Right atrium auricular region (tissue), 2 donors: ENCODE data around the gene MED27. TPM values are rescaled to one million over a fixed set of nuclear protein-coding genes. Genes with fewer than 3 reads are reported as not detected.

ENCODE experiments used
- DNase-seq: peaks from one replicate; pipeline ENCODE4 v3.0.0-alpha.2; 2019; ENCODE audit warnings: low spot score
- H3K27ac ChIP-seq, 2 donors: fragments of 200-600 bp; sonication (generic); 1 replicate in 1 of 2; 2 replicates in 1 of 2; pipeline ENCODE4 v1.5.1; 2016 to 2019
- H3K27me3 ChIP-seq, 2 donors: fragments of 200-600 bp; sonication (generic); one replicate each; pipeline versions ENCODE4 v1.5.1 to v1.6.0; 2017 to 2019
- H3K36me3 ChIP-seq: fragments of 200-600 bp; sonication (generic); one replicate; pipeline ENCODE4 v1.5.1; 2016
- H3K4me1 ChIP-seq, 2 donors: fragments of 200-600 bp; sonication (generic); one replicate each; pipeline versions ENCODE4 v1.5.1 to v1.6.0; 2017 to 2019
- H3K4me3 ChIP-seq, 2 donors: fragments of 200-600 bp; sonication (generic); 1 replicate in 1 of 2; 2 replicates in 1 of 2; pipeline ENCODE4 v1.5.1; 2017 to 2019; ENCODE audit warnings: mild to moderate bottlenecking in 1 of 2, moderate library complexity in 1 of 2
- H3K9me3 ChIP-seq, 2 donors: fragments of 200-600 bp; sonication (generic); one replicate each; pipeline ENCODE4 v1.5.1; 2019
- total RNA-seq, 2 donors: library from RNA; depleted of rRNA; stranded (reverse); fragments of >200 nt; gene quantifications; one replicate each; pipeline ENCODE4 v1.1.0, GENCODE V29; 2016
- TF ChIP-seq, protein P1 (sequence below), 2 donors: fragments of 200-600 bp; sonication (generic); IDR thresholded peaks; one replicate each; pipeline ENCODE4 v1.5.1; 2019; ENCODE audit warnings: antibody characterized with exemption in 2 of 2

MED27 gene
- total RNA-seq, 2 donors from 2014 or later, result 12.5 to 15.3 TPM

DNA sequence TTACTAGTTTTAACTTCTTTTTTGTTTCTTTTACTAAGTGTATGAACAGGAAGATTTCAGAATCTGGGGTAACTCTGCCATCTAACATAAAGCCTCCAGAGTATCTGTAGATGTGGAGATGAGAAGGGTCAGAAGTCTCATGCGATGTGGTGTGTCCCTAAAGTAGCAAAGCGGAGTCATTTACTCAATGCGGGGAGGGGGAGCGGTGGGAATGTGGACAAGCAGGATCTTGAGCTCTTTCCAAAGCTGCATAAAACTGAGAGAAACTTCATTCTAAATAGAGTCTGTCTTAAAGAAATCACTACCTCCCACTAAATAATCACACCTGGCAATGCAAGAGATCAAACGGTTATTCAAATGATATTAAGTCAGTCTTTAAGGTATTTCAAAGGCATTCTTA lies 92.4 kb downstream of the MED27 start:
- H3K9me3 ChIP-seq, result no peaks in the 10 kb centered on the region
- no peaks in the 10 kb centered on the region for H3K4me1 ChIP-seq
- TF ChIP-seq, protein P1, sequence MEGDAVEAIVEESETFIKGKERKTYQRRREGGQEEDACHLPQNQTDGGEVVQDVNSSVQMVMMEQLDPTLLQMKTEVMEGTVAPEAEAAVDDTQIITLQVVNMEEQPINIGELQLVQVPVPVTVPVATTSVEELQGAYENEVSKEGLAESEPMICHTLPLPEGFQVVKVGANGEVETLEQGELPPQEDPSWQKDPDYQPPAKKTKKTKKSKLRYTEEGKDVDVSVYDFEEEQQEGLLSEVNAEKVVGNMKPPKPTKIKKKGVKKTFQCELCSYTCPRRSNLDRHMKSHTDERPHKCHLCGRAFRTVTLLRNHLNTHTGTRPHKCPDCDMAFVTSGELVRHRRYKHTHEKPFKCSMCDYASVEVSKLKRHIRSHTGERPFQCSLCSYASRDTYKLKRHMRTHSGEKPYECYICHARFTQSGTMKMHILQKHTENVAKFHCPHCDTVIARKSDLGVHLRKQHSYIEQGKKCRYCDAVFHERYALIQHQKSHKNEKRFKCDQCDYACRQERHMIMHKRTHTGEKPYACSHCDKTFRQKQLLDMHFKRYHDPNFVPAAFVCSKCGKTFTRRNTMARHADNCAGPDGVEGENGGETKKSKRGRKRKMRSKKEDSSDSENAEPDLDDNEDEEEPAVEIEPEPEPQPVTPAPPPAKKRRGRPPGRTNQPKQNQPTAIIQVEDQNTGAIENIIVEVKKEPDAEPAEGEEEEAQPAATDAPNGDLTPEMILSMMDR (IDR thresholded peaks at IDR 0.05), result no peak
- H3K36me3 ChIP-seq, result no peaks in the 10 kb centered on the region
- no peak overlapping the region for H3K27ac ChIP-seq
- no peaks in the 10 kb centered on the region for H3K27me3 ChIP-seq
- H3K4me3 ChIP-seq, result no peak overlapping the region
- DNase-seq, result no peak

DNA sequence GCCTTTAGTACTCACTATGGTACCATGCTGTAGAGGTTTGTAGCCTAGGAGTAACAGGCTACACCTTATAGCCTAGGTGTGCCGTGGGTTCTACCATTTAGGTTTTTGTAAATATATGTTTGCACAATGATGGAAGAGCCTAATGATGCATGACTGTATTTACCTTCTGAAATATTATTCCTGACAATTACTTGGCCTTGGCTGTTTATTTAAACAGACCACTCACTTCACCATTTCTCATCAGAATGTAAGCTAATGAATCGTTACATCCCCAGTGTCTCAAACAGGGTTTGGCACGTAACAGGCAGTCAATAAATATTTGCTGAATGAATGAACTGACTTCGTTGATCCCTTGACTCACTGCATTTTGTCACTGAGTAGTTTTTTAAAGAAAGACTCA lies 93.1 kb downstream of the MED27 start:
- DNase-seq, result no peak
- no peaks in the 10 kb centered on the region for H3K27me3 ChIP-seq
- no peaks in the 10 kb centered on the region for H3K9me3 ChIP-seq
- TF ChIP-seq, protein P1 (IDR thresholded peaks at IDR 0.05), result no peak
- no peak overlapping the region for H3K27ac ChIP-seq
- H3K4me1 ChIP-seq, result peaks cover 0 to 2% of the 10 kb centered on the region in 2 donors
- H3K4me3 ChIP-seq, result no peak overlapping the region
- no peaks in the 10 kb centered on the region for H3K36me3 ChIP-seq

DNA sequence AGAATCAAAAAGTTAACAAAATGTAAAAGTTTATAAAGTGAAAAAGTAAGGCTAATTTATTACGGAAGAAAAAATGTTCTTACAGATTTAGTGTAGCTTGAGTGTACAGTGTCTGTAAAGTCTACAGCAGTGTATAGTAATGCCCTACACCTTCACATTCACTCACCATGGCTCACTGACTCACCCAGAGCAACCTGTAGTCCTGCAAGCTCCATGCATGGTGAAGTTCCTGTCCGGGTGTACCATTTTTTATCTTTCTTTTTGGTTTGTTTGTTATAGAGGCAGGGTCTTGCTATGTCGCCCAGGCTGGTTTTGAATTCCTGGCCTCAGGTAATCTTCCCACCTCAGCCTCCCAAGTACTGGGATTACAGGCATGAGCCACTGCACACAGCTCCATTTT lies 93.6 kb downstream of the MED27 start:
- DNase-seq, result no peak
- H3K36me3 ChIP-seq, result no peaks in the 10 kb centered on the region
- H3K9me3 ChIP-seq, result no peaks in the 10 kb centered on the region
- H3K27ac ChIP-seq, result no peak overlapping the region
- TF ChIP-seq, protein P1 (IDR thresholded peaks at IDR 0.05), result no peak
- no peaks in the 10 kb centered on the region for H3K27me3 ChIP-seq
- peaks cover 0 to 7% of the 10 kb centered on the region in 2 donors for H3K4me1 ChIP-seq
- no peak overlapping the region for H3K4me3 ChIP-seq

GRCh38 chr9:131984564-131984963 lies 95.1 kb downstream of the MED27 start:
- Histone ChIP-seq H3K4me3 (no peak overlapping the region), H3K27me3 (no peaks in the 10 kb centered on the region), H3K36me3 (no peaks in the 10 kb centered on the region), H3K27ac (no peak overlapping the region), H3K4me1 (peaks cover 0 to 17% of the 10 kb centered on the region in 2 donors), H3K9me3 (no peaks in the 10 kb centered on the region)
- TF ChIP-seq, protein P1 (IDR thresholded peaks at IDR 0.05), result no peak
- DNase-seq, result no peak

DNA sequence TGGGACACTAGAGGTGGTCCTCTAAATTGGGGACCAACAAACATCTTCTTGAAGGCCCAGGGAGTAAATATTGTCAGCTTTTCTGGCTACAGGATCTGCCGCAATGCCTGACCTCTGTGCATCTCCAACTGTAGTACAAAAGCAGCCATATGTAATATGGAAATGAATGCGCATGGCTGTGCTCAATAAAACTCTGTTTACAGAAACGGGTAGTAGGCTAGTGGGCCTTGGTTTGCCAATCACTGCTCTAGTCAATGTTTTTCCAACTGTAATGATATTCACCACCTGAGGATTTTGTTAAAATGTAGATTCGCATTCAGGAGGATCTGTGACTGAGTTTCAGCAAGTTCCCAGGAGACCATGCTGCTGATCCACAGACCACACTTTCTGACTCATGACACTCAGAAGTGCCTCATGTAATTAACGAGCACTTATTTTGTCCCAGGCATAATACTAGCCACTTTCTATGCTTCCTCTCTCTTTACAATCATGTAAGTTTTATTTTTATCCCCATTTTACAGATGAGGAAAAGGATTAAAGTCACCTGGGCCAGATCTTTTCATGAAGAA lies 96.9 kb downstream of the MED27 start:
- no peak for DNase-seq
- Histone ChIP-seq H3K27ac (no peak overlapping the region), H3K4me3 (no peak overlapping the region), H3K27me3 (no peaks in the 10 kb centered on the region), H3K4me1 (peaks cover 0 to 17% of the 10 kb centered on the region in 2 donors), H3K36me3 (no peaks in the 10 kb centered on the region), H3K9me3 (no peaks in the 10 kb centered on the region)
- TF ChIP-seq, protein P1 (IDR thresholded peaks at IDR 0.05), result no peak

- no peaks in the 10 kb centered on the region for H3K9me3 ChIP-seq
- H3K27me3 ChIP-seq, result no peaks in the 10 kb centered on the region
- H3K4me3 ChIP-seq, result no peak overlapping the region
- peaks cover 0 to 21% of the 10 kb centered on the region in 2 donors for H3K4me1 ChIP-seq
- no peaks in the 10 kb centered on the region for H3K36me3 ChIP-seq
- no peak for DNase-seq
- no peak overlapping the region for H3K27ac ChIP-seq
- TF ChIP-seq, protein P1 (IDR thresholded peaks at IDR 0.05), result no peak
Observed at GRCh38 chr9:131982102-131982501, 97.6 kb downstream of the MED27 start.
